ENCODE results near the gene PAX9.

Gene PAX9

GRCh38 chr14:36659822-36660735, 1.6 kb upstream of the PAX9 start:
- TF ChIP-seq NFIC (IDR thresholded peaks at IDR 0.05) (no peak), ZBTB7A (IDR thresholded peaks at IDR 0.05; ENCODE audit: low read depth) (no peak), USF1 (IDR thresholded peaks at IDR 0.05) (no peak), RAD21 (IDR thresholded peaks at IDR 0.05; ENCODE audit: low read depth) (no peak), EP300 (IDR thresholded peaks at IDR 0.05; ENCODE audit: borderline replicate concordance) (no peak), TCF12 (IDR thresholded peaks at IDR 0.05; ENCODE audit: low read depth) (no peak), TEAD4 (IDR thresholded peaks at IDR 0.05) (no peak), EGR1 (IDR thresholded peaks at IDR 0.05) (no peak), CEBPB (IDR thresholded peaks at IDR 0.05) (no peak), TAF1 (IDR thresholded peaks at IDR 0.05; ENCODE audit: low read depth) (no peak)

GRCh38 chr14:36660736-36661505, 739 bp upstream of the PAX9 start:
- TF ChIP-seq FOXM1 (IDR thresholded peaks at IDR 0.05; ENCODE audit: borderline replicate concordance, low read depth) (no peak), MAX (IDR thresholded peaks at IDR 0.05) (no peak), YY1 (IDR thresholded peaks at IDR 0.05; ENCODE audit: low read depth) (no peak), TCF12 (IDR thresholded peaks at IDR 0.05; ENCODE audit: low read depth) (no peak), TAF1 (IDR thresholded peaks at IDR 0.05; ENCODE audit: low read depth) (no peak), RAD21 (IDR thresholded peaks at IDR 0.05; ENCODE audit: low read depth) (no peak), CREB1 (IDR thresholded peaks at IDR 0.05; ENCODE audit: low read depth) (no peak), NFIC (IDR thresholded peaks at IDR 0.05) (no peak), ZBTB7A (IDR thresholded peaks at IDR 0.05; ENCODE audit: low read depth) (no peak)

- TF ChIP-seq NFIC (IDR thresholded peaks at IDR 0.05) (no peak), USF1 (IDR thresholded peaks at IDR 0.05) (no peak), MAX (IDR thresholded peaks at IDR 0.05) (no peak)
These were observed 540 bp downstream of the PAX9 start for GRCh38 chr14:36662258-36662542.

- TF ChIP-seq TAF1 (IDR thresholded peaks at IDR 0.05; ENCODE audit: low read depth) (no peak), USF1 (IDR thresholded peaks at IDR 0.05) (no peak), EP300 (IDR thresholded peaks at IDR 0.05; ENCODE audit: borderline replicate concordance) (no peak), NFIC (IDR thresholded peaks at IDR 0.05) (no peak), FOXM1 (IDR thresholded peaks at IDR 0.05; ENCODE audit: borderline replicate concordance, low read depth) (no peak), TEAD4 (IDR thresholded peaks at IDR 0.05) (no peak), TCF12 (IDR thresholded peaks at IDR 0.05; ENCODE audit: low read depth) (no peak), RAD21 (IDR thresholded peaks at IDR 0.05; ENCODE audit: low read depth) (no peak), ZBTB7A (IDR thresholded peaks at IDR 0.05; ENCODE audit: low read depth) (no peak), YY1 (IDR thresholded peaks at IDR 0.05; ENCODE audit: low read depth) (no peak), REST (IDR thresholded peaks at IDR 0.05; ENCODE audit: low read depth) (no peak), EGR1 (IDR thresholded peaks at IDR 0.05) (no peak), CEBPB (IDR thresholded peaks at IDR 0.05) (no peak)
These were observed 1.1 kb downstream of the PAX9 start for GRCh38 chr14:36662543-36663403.

- no peak for TF ChIP-seq TCF12 (IDR thresholded peaks at IDR 0.05; ENCODE audit: low read depth)
- no peak for TF ChIP-seq YY1 (IDR thresholded peaks at IDR 0.05; ENCODE audit: low read depth)
- TF ChIP-seq FOXM1 (IDR thresholded peaks at IDR 0.05; ENCODE audit: borderline replicate concordance, low read depth) = no peak
- TF ChIP-seq TEAD4 (IDR thresholded peaks at IDR 0.05) = no peak
- TF ChIP-seq RAD21 (IDR thresholded peaks at IDR 0.05; ENCODE audit: low read depth) = no peak
- TF ChIP-seq CREB1 (IDR thresholded peaks at IDR 0.05; ENCODE audit: low read depth) = no peak
- TF ChIP-seq USF1 (IDR thresholded peaks at IDR 0.05) = no peak
- TF ChIP-seq CEBPB (IDR thresholded peaks at IDR 0.05) = no peak
- no peak for TF ChIP-seq NFIC (IDR thresholded peaks at IDR 0.05)
- no peak for TF ChIP-seq REST (IDR thresholded peaks at IDR 0.05; ENCODE audit: low read depth)
- TF ChIP-seq EP300 (IDR thresholded peaks at IDR 0.05; ENCODE audit: borderline replicate concordance) = no peak
- no peak for TF ChIP-seq MAX (IDR thresholded peaks at IDR 0.05)
- TF ChIP-seq TAF1 (IDR thresholded peaks at IDR 0.05; ENCODE audit: low read depth) = no peak
- no peak for TF ChIP-seq EGR1 (IDR thresholded peaks at IDR 0.05)
- TF ChIP-seq ZBTB7A (IDR thresholded peaks at IDR 0.05; ENCODE audit: low read depth) = no peak
These were observed 2.0 kb downstream of the PAX9 start for GRCh38 chr14:36663404-36664321.
